ENCODE results near the gene C4orf50.

The C4orf50 gene

DNA sequence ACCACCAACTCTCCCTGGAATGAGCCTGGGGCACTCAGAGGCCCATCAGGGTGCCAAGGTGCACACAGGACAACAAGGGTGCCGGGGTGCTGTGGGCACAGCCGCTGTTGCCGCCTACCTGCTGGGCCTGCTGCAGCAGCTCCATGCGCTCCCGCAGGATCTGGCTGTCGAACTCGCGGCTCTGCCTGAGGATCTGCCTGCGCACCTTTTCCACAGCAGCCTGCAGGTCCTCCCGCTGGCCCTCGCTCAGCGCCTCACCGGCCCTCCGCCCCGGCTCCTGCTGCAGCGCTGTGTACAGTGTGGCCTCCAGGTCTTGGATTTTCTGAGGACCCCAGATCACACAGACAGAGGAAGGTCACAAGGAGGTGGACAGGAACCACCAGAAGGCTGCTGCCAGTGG is 17.6 kb upstream of the C4orf50 start:
- H4K20me1 ChIP-seq (ENCODE audit: insufficient read depth, low read length) = no peaks in the 10 kb centered on the region; the same call in 1 of the 2 replicates
- H2AFZ ChIP-seq (ENCODE audit: low read depth, low read length) = no peak overlapping the region
- no peak for TF ChIP-seq CTCF (IDR thresholded peaks at IDR 0.05; ENCODE audit: borderline replicate concordance, extremely low read depth, low read length, poor library complexity, severe bottlenecking)
- no peak for TF ChIP-seq EZH2 (IDR thresholded peaks at IDR 0.05; ENCODE audit: borderline replicate concordance, low read depth, low read length, severe bottlenecking)
- H3K4me1 ChIP-seq (ENCODE audit: insufficient read depth, low read length) = no peaks in the 10 kb centered on the region
- H3K4me2 ChIP-seq (ENCODE audit: insufficient read depth, low read length) = no peak overlapping the region
- no peak overlapping the region for H3K27ac ChIP-seq (ENCODE audit: low read length)
- H3K9me3 ChIP-seq (ENCODE audit: insufficient read depth, low read length, severe bottlenecking) = no peaks in the 10 kb centered on the region
- no peak overlapping the region for H3K9ac ChIP-seq (ENCODE audit: low read depth, low read length)
- ATAC-seq (ENCODE audit: insufficient read depth, low read depth) (no peak), DNase-seq (no peak)
- no peaks in the 10 kb centered on the region for H3K36me3 ChIP-seq (ENCODE audit: insufficient read depth, low read length)
- peaks cover 5% of the 10 kb centered on the region for H3K27me3 ChIP-seq (ENCODE audit: insufficient read depth, low read length, poor library complexity)
- H3K4me3 ChIP-seq (ENCODE audit: low read depth in 1 of 2, low read length in 2 of 2) = no peak overlapping the region
- no peaks in the 10 kb centered on the region for H3K79me2 ChIP-seq (ENCODE audit: insufficient read depth, low read length)

DNA sequence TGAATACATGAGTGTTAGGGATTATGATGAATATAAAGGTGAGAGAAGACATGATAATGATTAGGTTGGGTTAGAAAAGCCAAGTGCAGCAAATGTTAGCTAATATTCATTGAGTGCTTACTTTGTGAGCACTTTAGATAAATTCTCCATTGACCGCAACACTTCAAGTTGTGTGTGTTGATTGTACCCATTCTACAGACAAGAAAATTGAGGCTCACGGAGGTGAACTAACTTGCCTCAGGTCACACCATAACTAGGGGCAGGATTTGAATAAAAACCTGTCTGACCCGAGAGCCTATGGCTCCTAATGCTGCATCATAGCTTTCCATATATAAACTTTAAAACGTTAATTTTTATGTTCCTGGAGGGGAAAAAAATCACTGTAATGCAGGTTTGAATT is 15.2 kb upstream of the C4orf50 start:
- H4K20me1 ChIP-seq (ENCODE audit: insufficient read depth, low read length) = no peaks in the 10 kb centered on the region; the same call in 1 of the 2 replicates
- no peaks in the 10 kb centered on the region for H3K9me3 ChIP-seq (ENCODE audit: insufficient read depth, low read length, severe bottlenecking)
- no peak for ATAC-seq (ENCODE audit: insufficient read depth, low read depth)
- no peak for TF ChIP-seq EZH2 (IDR thresholded peaks at IDR 0.05; ENCODE audit: borderline replicate concordance, low read depth, low read length, severe bottlenecking)
- no peak for TF ChIP-seq CTCF (IDR thresholded peaks at IDR 0.05; ENCODE audit: borderline replicate concordance, extremely low read depth, low read length, poor library complexity, severe bottlenecking)
- H3K4me3 ChIP-seq (ENCODE audit: low read depth in 1 of 2, low read length in 2 of 2) = no peak overlapping the region
- no peak overlapping the region for H3K4me2 ChIP-seq (ENCODE audit: insufficient read depth, low read length)
- no peak overlapping the region for H3K27ac ChIP-seq (ENCODE audit: low read length)
- no peak for DNase-seq
- no peak overlapping the region for H2AFZ ChIP-seq (ENCODE audit: low read depth, low read length)
- H3K79me2 ChIP-seq (ENCODE audit: insufficient read depth, low read length) = no peaks in the 10 kb centered on the region
- H3K9ac ChIP-seq (ENCODE audit: low read depth, low read length) = no peak overlapping the region
- peaks cover 5% of the 10 kb centered on the region for H3K27me3 ChIP-seq (ENCODE audit: insufficient read depth, low read length, poor library complexity)
- no peaks in the 10 kb centered on the region for H3K36me3 ChIP-seq (ENCODE audit: insufficient read depth, low read length)
- no peaks in the 10 kb centered on the region for H3K4me1 ChIP-seq (ENCODE audit: insufficient read depth, low read length)

GRCh38 chr4:6032249-6033244 is 14.3 kb upstream of the C4orf50 start:
- Histone ChIP-seq H4K20me1 (ENCODE audit: insufficient read depth, low read length) (no peaks in the 10 kb centered on the region; the same call in 1 of the 2 replicates), H3K79me2 (ENCODE audit: insufficient read depth, low read length) (no peaks in the 10 kb centered on the region), H3K27ac (ENCODE audit: low read length) (no peak overlapping the region), H3K4me1 (ENCODE audit: insufficient read depth, low read length) (no peaks in the 10 kb centered on the region), H3K27me3 (ENCODE audit: insufficient read depth, low read length, poor library complexity) (peaks cover 5% of the 10 kb centered on the region), H3K9me3 (ENCODE audit: insufficient read depth, low read length, severe bottlenecking) (no peaks in the 10 kb centered on the region), H3K9ac (ENCODE audit: low read depth, low read length) (no peak overlapping the region), H3K36me3 (ENCODE audit: insufficient read depth, low read length) (no peaks in the 10 kb centered on the region), H3K4me2 (ENCODE audit: insufficient read depth, low read length) (no peak overlapping the region), H2AFZ (ENCODE audit: low read depth, low read length) (no peak overlapping the region), H3K4me3 (ENCODE audit: low read depth in 1 of 2, low read length in 2 of 2) (no peak overlapping the region)
- ATAC-seq (ENCODE audit: insufficient read depth, low read depth) (no peak), DNase-seq (no peak)
- TF ChIP-seq EZH2 (IDR thresholded peaks at IDR 0.05; ENCODE audit: borderline replicate concordance, low read depth, low read length, severe bottlenecking) = no peak
- TF ChIP-seq CTCF (IDR thresholded peaks at IDR 0.05; ENCODE audit: borderline replicate concordance, extremely low read depth, low read length, poor library complexity, severe bottlenecking) = no peak

Measured in DND-41 (cell line).